ENCODE results near the gene IDI2.
"Not testable (repeated sequence)": the region's sequence is repeated elsewhere in the genome, so short reads cannot be mapped to it uniquely, and the experiment has no call there.

IDI2 gene

GRCh38 chr10:1045415-1045814 is 19.8 kb upstream of the IDI2 start:
- DNase-seq, result no peak

GRCh38 chr10:1044964-1045363 is 19.3 kb upstream of the IDI2 start:
- no peak for DNase-seq

DNA sequence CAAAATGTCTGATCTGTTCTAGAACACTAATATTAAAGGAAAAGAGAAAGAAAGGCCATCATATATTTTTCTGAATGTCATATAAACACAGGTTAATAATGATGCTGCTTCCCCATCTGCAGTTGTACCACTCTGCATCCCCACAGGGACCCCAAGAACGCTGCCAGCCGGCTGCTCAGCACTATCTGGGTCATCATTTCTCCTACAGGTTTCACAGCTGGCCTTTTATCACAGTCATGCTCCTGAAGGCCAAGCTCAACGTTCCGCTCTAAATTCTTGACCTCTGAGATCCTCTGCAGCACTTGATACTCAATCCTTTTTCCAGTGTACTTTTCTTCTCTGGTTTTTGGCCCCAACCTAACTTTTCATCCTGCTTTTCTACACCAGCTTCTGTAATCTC is 18.5 kb upstream of the IDI2 start:
- no peak for DNase-seq

- DNase-seq, result no peak
These were observed 17.9 kb upstream of the IDI2 start for GRCh38 chr10:1043532-1043995.

- DNase-seq, result no peak
These were observed 15.9 kb upstream of the IDI2 start for GRCh38 chr10:1041514-1041913.

GRCh38 chr10:1040133-1040532 is 14.5 kb upstream of the IDI2 start:
- DNase-seq, result no peak

- not testable (repeated sequence) for DNase-seq
These were observed 13.1 kb upstream of the IDI2 start for GRCh38 chr10:1038769-1039168.

DNA sequence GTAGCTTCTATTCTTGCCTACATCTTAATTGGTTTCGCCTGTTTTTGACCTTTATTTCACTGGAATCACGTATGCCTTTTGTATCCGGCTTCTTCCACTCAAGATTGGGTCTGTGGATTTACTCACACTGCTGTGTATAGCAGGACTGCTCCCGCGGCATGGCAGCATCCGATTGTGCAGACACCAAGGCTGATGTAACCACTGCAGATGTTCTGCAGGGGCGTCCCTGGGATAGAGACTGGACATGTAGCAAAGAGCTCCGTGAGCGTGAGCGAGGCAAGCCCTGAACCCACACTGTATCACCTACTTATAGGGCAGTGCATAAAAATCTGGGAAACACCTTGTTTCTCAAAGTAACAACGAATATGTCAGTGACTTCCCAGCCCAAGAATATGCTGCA is 11.4 kb upstream of the IDI2 start:
- DNase-seq, result no peak

DNA sequence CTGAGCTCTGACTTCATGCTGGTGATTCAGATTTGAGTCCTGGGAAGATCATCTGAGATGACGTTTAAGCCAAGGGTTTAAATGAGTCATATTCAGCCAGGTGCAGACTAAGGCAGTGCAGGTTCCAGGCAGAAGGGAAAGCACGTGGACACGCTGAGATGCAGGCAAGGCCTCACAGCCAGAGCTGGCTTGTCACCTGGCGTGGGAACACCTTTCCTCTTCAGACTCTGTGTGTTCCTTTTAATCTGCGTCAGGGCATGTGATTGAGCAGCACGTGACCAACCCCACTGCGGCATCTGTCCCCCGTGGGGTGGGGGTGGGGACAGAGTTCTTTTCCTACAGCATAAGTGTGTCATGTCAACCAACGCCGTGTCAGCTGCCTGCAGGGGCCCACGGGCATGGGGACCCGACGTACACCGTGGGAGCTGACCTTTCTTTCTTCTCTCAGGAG is 10.7 kb upstream of the IDI2 start:
- no peak for DNase-seq

GRCh38 chr10:1035201-1035600 is 9.5 kb upstream of the IDI2 start:
- DNase-seq, result no peak

DNA sequence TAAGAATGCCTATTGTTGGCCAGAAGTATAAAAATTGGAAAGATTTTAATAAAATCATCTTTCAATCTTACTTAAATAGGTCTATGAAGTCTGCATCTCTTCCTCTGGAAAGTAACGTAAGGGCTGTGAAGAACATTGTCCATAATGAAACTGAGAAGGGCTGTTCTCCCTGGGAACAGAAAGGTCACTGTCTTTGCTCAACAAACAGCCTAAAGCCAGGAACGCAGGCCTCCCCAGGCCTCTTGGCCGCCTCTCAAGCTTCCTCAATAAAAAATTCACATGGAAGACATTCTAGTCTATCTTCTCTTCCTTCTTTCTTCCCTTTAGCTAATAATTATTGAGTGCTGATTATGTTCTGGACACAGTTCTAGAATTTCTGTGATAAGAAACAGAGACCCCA is 9.1 kb upstream of the IDI2 start:
- DNase-seq, result no peak

GRCh38 chr10:1033601-1034000 is 7.9 kb upstream of the IDI2 start:
- no peak for DNase-seq

- no peak for DNase-seq
These were observed 4.2 kb upstream of the IDI2 start for GRCh38 chr10:1029838-1030237.

- DNase-seq, result no peak
These were observed 919 bp upstream of the IDI2 start for GRCh38 chr10:1026578-1026977.

- no peak for DNase-seq
These were observed 1.6 kb downstream of the IDI2 start for GRCh38 chr10:1024103-1024502.

DNA sequence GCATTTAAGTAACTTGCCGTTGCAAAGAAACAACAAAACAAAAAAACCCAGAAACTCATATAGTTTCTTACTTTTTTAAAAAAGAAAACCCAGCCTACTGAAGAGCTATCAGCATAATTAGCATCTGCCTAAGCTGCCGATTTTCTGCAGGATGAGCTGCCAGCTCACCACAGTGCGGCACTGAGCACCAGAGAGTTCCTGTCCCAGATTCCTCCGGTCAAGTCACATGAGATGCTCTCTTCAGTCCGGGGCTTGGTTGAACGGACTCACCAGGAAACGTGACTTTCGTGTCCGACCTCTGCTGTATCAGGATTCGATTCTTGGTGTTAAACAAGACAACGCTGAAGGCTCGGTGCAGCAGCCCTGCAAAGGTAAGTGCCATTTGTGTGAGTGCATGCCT is 3.2 kb downstream of the IDI2 start:
- DNase-seq, result no peak

DNA sequence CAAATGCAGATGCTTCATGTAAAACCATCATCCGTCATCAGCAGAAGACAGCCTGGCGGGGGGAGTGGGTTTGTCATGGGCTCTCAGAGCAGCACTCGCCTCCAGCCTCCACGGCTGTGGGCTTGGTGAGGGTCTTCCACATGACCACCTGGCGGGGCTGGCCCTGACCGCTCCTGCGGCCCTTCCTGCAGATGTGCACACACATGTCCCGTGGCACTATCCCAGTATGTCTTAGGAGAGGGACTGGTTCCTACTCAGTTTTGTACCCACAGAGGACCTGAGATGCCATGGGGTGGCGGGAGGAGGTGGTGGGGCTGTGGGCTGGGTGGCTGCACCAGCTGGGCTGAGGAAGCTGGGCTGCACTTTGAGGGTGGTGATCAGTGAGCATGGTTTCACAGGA is 4.7 kb downstream of the IDI2 start:
- no peak for DNase-seq

DNA sequence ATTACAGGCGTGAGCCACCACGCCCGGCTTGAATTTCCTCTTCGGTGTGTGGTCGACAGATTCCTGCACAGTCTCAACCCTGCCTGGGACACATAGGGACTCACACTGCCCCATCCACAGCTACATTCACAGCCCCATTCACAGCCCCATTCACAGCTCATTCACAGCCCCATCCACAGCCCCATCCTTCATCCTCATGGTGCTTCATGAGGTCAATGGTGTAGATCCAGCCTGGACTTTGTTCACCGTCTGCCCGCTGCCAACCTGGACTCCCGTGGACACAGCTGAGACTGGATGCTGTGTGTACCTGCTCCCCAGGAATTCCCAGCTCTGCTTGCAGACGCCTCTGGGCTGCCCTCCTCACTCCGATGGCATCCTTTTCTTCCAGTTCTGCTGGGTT is 5.2 kb downstream of the IDI2 start:
- DNase-seq, result no peak

- no peak for DNase-seq
These were observed 6.3 kb downstream of the IDI2 start for GRCh38 chr10:1019362-1019761.

DNA sequence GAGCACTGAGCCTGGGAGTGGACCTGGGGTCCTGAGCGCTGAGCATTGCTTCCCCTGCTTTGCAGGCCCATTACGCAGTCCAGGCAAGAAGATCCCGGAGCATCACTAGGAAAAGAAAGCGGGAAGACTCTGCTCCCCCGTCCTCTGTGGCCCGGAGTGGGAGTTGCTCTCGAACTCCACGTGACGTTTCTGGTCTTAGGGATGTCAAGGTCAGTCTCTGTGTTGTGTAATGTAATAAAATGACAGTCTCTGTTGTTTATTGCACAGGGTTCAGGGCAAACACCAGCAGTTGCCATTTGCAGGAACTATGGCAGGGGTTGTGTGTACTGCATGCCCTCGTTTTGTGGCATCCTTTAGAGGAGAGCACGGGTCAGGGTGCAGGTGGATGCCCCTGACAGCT is 10.0 kb downstream of the IDI2 start:
- DNase-seq, result no peak

GRCh38 chr10:1011696-1012095 is 14.0 kb downstream of the IDI2 start:
- peak; percentile 16 for DNase-seq

DNA sequence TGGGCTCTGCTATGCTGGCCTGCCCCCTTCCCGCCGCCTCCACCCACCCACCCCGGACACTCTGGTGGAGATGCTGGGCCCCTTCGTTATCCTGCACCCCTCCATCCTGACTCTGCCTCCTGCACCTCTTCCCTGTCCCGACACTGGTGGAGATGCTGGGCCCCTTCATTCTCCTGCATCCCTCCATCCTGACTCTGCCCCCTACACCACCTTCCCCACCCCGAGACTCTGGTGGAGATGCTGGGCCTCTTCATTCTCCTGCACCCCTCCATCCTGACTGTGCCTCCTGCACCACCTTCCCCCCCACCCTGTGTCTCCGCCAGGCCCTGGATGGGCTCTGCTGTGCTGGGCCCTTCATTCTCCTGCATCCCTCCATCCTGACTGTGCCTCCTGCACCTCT is 15.0 kb downstream of the IDI2 start:
- peak; percentile 19 for DNase-seq

DNA sequence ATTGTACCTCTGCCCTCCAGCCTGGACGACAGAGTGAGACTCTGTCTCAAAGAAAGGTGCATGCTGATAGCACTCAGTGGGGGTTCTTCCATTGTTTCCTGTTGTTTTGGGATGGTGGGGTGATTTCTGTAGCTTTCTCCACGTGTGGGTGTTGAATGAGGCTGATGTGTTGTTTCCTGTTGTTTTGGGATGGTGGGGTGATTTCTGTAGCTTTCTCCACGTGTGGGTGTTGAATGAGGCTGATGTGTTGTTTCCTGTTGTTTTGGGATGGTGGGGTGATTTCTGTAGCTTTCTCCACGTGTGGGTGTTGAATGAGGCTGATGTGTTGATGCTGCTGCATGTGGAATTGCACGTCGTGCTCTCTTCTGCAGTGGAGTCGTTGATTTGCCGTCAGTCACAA is 15.7 kb downstream of the IDI2 start:
- DNase-seq, result peak; percentile 20

DNA sequence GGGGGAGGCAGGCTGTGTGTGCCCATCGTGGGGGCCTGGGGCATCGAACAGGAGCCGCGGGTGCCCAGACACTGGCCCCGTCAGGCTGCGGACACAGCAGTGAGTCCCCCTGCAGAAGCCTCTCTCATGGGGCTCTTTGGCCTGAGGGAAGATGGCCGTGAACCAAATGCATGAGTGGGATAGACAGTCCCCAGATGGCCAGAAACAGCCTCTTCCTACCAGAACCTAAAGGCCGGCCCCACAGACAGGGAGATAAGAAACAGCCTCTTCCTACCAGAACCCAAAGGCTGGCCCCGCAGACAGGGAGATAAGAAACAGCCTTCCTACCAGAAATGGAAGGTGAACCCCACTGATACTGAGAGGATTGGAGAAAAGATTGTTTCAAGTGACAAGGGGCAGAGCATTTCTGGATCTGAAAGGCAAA is 16.6 kb downstream of the IDI2 start:
- DNase-seq, result no peak

DNA sequence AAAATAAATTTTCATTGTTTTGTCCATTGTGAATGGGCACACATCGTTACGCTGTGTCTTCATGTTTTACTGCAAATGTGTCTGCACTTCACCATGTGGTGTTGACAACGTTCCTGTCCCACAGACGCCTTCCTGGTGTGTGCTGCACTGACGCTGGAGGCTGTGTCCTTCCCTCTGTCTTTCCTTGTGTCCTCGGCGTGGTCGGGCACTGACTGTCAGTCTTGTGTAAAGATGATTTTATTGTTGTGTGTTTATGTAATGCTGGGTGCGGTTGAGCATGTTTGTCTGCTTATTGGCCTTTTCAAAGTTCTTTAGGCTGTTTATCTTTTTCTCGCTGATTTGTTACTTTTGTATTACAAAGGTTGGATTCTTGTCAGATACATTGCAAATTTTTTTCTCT is 18.1 kb downstream of the IDI2 start:
- DNase-seq, result peak; percentile 15

DNA sequence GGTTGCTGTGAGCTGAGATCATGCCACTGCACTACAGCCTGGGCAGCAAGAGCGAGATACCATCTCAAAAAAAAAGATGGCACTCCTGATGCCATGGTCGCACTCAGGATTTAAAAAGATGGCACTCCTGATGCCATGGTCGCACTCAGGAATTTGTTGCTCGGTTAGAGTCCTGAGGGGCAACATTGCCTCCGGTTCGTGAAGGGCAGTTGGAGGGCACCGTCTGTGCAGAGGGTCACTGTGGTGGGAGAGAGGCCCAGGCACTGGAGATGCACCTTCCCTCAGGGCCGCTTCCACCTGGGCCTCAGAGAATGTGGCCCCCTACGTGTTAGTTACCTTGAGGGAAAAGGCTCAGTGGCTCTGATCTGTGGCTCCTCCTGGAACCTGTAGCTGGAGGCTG is 19.1 kb downstream of the IDI2 start:
- DNase-seq, result peak; percentile 16
